Left ventricle myocardium superior (tissue), 1 donor: Measurements from ENCODE around the gene SLC6A7. TPM values are rescaled to one million over a fixed set of nuclear protein-coding genes. Genes with fewer than 3 reads are reported as not detected.

Source experiments
- ATAC-seq: fragments of 200-7000 bp; cut with Tn5 transposase; one replicate; pipeline ENCODE4 v1.9.1; 2020; ENCODE audit warnings: mild to moderate bottlenecking, moderate library complexity
- DNase-seq: peaks from one replicate; pipeline ENCODE4 v3.0.0-alpha.2; 2020
- intact Hi-C: fragments of 100-400 bp; cut with micrococcal nuclease; formaldehyde crosslinking; loops from one replicate; pipeline ENCODE4 v1.11.0; 2022
- total RNA-seq: library from RNA; stranded (reverse); fragmentation: NEBNext Ultra II Directional; extraction: Animal tissue kit (Norgen Biotek cat#: 25700); gene quantifications from one replicate; pipeline ENCODE4 v1.2.1, GENCODE V29; 2021
- donor health status: DM: no; HTN: yes; CAD: no; lungs with severe emphysema.

The SLC6A7 gene
- total RNA-seq, 1 donor from 2014 or later, result not detected

DNA sequence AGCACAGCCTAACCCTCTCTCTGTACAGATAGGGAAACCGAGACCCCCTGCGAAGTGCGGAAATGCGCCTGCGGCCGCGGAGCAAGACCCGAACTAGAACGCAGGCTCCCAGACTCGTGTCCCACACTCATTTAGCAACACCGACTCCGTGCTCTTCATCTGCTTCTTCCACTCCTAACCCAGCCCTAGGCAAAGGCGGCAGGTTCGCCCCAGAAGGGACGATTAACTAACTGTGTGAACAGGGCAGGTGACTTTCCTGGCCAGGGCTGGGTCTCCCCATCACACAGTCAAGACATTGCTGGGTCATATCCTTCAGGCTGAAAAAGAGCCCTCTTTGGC lies 22.4 kb upstream of the SLC6A7 start:
- no peak for ATAC-seq
- intact Hi-C loops, result no loop called here

GRCh38 chr5:150167908-150168307 lies 22.0 kb upstream of the SLC6A7 start:
- intact Hi-C loops, result no loop called here
- ATAC-seq (no peak), DNase-seq (no peak)

More for the DNA sequence above, 22.4 kb upstream of the SLC6A7 start:
- no peak for DNase-seq

GRCh38 chr5:150168864-150169263 lies 21.0 kb upstream of the SLC6A7 start:
- DNase-seq (no peak), ATAC-seq (no peak)
- intact Hi-C loops, result no loop called here

DNA sequence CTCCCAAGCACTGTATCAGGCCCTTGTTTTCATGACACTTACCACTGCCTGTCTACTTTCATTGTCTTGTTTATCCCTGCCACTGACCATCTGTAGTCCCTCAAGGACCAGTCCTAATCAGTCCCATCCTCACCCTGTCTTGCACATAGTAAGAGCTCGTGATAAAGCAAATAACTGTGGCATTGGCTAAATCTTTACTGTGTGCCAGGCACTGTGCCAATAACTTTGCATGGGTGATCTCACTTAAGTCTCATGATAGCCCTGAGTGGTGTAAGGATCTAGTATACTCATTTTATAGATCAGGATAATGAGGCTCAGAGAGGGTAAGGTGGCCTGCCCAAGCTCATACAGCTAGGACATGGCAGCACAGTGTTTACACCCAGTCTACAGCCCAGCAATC lies 17.7 kb upstream of the SLC6A7 start:
- intact Hi-C loops, result no loop called here
- ATAC-seq (no peak), DNase-seq (no peak)

GRCh38 chr5:150172556-150172955 lies 17.3 kb upstream of the SLC6A7 start:
- ATAC-seq, result no peak
- DNase-seq, result no peak
- intact Hi-C loops, result no loop called here

- no peak for ATAC-seq
- no peak for DNase-seq
- intact Hi-C loops, result no loop called here
Measured at GRCh38 chr5:150173161-150173560, 16.7 kb upstream of the SLC6A7 start.

- intact Hi-C loops, result no loop called here
- no peak for ATAC-seq
- no peak for DNase-seq
Measured at GRCh38 chr5:150174285-150174684, 15.6 kb upstream of the SLC6A7 start.

GRCh38 chr5:150175076-150175475 lies 14.8 kb upstream of the SLC6A7 start:
- intact Hi-C loops, result no loop called here
- ATAC-seq (no peak), DNase-seq (no peak)

DNA sequence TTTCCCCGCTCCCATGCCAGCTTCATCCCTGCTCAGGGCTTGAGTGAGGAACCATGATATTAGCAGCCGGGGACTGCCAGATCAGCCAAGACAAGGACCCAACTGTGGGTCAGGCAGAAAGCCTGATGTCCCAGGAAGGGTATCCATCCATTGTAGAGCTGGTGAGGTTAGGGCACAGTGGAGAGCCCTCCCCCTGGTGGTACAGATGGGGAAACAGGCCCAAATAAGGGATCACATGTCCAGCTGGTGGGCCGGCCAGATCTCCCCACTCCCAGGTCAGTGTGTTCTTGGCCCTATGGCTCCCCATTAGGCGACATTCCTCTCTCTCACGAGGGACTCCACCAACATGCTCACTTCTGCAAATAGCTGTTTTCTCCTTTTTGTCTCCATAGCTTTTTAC lies 14.3 kb upstream of the SLC6A7 start:
- intact Hi-C loops, result no loop called here
- DNase-seq, result no peak
- no peak for ATAC-seq

DNA sequence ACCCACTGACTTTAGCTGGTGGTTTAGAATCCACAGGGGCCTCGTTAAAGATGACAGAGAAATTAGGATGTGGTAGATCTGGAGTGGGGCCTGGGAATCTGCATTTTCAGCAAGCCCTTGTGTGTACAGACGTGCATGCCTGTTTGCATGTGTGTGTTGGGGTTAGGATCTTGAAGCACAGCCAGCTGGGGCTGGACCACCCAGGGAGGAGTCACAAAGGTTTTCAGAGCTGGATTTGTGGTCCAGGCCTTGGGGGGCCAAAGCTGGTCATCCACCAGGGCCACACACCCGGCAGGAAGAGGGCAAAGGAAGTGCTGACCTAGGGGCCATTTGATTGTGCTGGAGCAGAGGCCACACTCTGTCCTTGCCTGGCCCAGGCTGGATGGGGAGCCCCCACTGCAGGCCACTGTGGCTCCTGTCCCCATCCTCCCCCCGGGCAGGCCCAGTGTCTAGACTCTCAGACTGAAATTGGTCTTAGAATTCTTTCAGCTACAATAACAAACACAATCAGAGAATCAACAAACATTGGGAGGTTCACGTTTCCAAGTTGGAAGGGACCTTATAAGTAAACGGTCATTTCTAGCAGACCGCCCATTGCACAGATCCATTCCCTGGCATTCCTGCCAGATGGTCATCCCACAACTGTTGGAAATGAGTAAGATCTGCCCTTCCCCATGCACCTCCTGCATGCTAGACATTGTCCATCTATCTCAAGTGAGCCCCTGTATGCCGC lies 13.0 kb upstream of the SLC6A7 start:
- ATAC-seq (no peak), DNase-seq (no peak)
- intact Hi-C loops, result no loop called here

- ATAC-seq (no peak), DNase-seq (no peak)
- intact Hi-C loops, result no loop called here
Measured at GRCh38 chr5:150177721-150178120, 12.1 kb upstream of the SLC6A7 start.

DNA sequence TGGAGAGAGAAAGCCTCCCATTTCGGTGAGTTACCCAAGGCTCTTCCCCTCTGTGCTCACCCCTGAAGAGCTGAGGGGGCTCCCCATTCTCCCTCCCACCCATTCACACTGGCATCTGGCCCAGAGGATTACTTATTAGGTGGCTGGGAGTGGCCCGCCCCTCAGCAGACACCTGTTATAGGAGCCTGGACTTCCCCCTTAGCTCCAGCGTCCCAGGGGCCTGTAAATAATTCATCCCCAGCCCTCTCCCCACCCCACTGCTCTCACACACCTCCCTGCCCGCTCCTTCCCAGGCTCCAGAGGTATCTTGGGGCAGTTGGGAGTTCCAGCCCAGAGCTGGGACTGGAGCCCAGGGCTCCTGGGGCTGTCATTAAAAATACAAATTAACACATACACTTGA lies 11.6 kb upstream of the SLC6A7 start:
- ATAC-seq (no peak), DNase-seq (no peak)
- intact Hi-C loops, result no loop called here

- no peak for DNase-seq
- intact Hi-C loops, result no loop called here
- no peak for ATAC-seq
Measured at GRCh38 chr5:150179019-150179620, 10.7 kb upstream of the SLC6A7 start.

GRCh38 chr5:150180241-150181026 lies 9.4 kb upstream of the SLC6A7 start:
- intact Hi-C loops, result no loop called here
- ATAC-seq, result peak; percentile 86
- DNase-seq, result peak; percentile 84

DNA sequence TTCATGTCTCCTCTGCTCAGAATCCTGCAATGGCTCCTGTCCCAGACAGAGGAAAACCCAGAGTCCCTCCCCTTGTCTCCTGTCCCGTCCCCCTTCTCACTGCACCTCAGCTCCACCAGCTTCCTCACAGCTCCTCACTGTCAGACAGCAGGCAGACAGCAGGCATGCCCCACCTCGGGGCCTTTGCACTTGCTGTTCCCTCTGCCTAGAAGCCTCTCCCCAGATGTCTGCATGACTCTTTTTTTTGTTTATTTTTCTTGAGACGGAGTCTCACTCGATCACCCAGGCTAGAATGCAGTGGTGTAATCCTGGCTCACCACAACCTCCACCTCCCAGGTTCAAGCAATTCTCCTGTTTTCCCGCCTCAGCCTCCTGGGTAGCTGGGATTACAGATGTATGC lies 8.8 kb upstream of the SLC6A7 start:
- peak; percentile 26 for ATAC-seq
- DNase-seq, result no peak
- intact Hi-C loops, result no loop called here

DNA sequence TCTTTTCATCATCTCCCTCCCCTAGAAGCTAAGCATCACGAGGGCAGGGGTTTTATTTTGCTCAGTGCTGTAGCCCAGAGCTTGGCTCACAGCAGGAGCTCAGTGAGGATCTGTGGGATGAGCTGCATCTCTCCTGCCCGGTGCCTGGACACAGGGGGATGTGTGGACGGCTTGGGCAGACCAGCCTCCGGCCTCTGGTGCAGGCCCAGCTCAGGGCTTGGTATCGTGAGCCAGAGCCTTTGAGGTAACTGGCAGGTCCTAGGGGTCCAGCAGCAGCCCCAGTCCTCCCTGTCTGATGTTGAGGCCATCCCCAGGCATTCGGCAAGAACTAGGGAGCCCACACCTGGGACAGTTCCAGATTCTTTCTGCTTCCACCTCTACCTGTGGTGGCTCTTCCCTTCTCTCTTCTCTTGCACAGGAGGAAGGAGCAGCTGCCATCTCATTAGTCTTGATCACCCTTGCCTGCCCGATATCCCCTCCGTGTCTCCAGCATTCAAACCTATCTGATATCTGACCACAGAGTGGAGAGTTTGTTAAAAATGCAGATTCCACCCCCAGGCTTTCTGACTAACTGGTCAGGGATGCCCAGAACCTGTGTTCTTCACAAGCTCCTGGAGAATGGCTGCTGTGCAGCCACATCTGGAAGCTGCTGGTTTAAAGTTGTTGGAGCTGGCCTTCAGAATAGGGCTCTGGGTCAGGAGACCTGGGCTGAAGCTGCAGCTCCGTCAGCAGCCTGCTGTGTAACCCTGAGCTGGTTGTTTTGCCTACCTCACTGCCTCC lies 7.9 kb upstream of the SLC6A7 start:
- ATAC-seq, result no peak
- intact Hi-C loops, result no loop called here
- DNase-seq, result no peak

DNA sequence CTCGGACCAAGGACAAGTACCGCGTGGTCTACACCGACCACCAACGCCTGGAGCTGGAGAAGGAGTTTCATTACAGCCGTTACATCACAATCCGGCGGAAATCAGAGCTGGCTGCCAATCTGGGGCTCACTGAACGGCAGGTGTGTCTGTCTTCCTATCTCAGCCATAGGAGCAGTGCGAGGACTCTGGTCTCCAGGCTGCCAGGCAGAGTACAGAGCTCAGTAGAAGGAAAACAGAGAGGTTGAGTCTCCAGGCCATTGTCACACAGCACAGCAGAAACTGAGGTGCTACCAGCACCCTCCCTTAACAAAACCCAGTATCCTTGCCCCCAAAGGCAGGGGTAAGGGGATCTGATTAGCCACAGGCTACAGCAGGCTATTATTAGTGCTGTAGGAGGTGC lies 7.1 kb upstream of the SLC6A7 start:
- intact Hi-C loops, result no loop called here
- no peak for ATAC-seq
- DNase-seq, result no peak

GRCh38 chr5:150183436-150183835 lies 6.4 kb upstream of the SLC6A7 start:
- intact Hi-C loops, result no loop called here
- no peak for ATAC-seq
- DNase-seq, result no peak

DNA sequence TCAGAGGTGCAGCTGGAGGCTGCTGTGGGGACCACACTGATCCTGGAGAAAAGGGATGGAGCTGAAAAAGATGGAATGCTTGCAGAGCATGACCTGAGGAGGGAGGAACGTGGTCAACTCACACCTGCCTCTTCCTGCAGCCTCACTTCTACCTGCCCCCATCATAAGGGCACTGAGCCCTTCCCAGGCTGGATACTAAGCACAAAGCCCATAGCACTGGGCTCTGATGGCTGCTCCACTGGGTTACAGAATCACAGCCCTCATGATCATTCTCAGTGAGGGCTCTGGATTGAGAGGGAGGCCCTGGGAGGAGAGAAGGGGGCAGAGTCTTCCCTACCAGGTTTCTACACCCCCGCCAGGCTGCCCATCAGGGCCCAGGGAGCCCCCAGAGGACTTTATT lies 5.9 kb upstream of the SLC6A7 start:
- ATAC-seq (no peak), DNase-seq (no peak)
- intact Hi-C loops, result no loop called here
